ENCODE results near the gene ARID1B. TPM values are rescaled to one million over a fixed set of nuclear protein-coding genes. Genes with fewer than 3 reads are reported as not detected.

Gene ARID1B
- total and polyA plus RNA-seq, 9 donors, result 44.2 to 72.5 (median 63.5) TPM

GRCh38 chr6:156875062-156875461 lies 97.9 kb downstream of the ARID1B start:
- H3K4me3 ChIP-seq (ENCODE audit: low read length), result no peak overlapping the region
- H3K27ac ChIP-seq (ENCODE audit: low read length), result no peak overlapping the region
- no peak for DNase-seq
- no CpG with 5 or more reads among the region's 2 CpGs for WGBS (ENCODE audit: insufficient coverage)
- H3K27me3 ChIP-seq (ENCODE audit: control insufficient read depth, insufficient read depth, low read length), result no peaks in the 10 kb centered on the region
- peaks cover 3% of the 10 kb centered on the region for H3K36me3 ChIP-seq (ENCODE audit: control insufficient read depth, insufficient read depth, low read length)
- no peaks in the 10 kb centered on the region for H3K9me3 ChIP-seq (replicated peaks; ENCODE audit: control insufficient read depth, low read depth, low read length)
- H3K4me1 ChIP-seq (ENCODE audit: control insufficient read depth, insufficient read depth, low read length), result peaks cover 7% of the 10 kb centered on the region

GRCh38 chr6:156876302-156876701 lies 99.1 kb downstream of the ARID1B start:
- DNase-seq, result no peak
- Histone ChIP-seq H3K36me3 (ENCODE audit: control insufficient read depth, insufficient read depth, low read length) (peaks cover 3% of the 10 kb centered on the region), H3K4me1 (ENCODE audit: control insufficient read depth, insufficient read depth, low read length) (peaks cover 9% of the 10 kb centered on the region), H3K9me3 (replicated peaks; ENCODE audit: control insufficient read depth, low read depth, low read length) (no peaks in the 10 kb centered on the region), H3K27ac (ENCODE audit: low read length) (no peak overlapping the region), H3K4me3 (ENCODE audit: low read length) (no peak overlapping the region), H3K27me3 (ENCODE audit: control insufficient read depth, insufficient read depth, low read length) (no peaks in the 10 kb centered on the region)
- WGBS (ENCODE audit: insufficient coverage), result 86% methylated on average over 11 of the region's 11 CpGs

GRCh38 chr6:156877126-156877863 lies 100.1 kb downstream of the ARID1B start:
- DNase-seq, result no peak
- peaks cover 3% of the 10 kb centered on the region for H3K36me3 ChIP-seq (ENCODE audit: control insufficient read depth, insufficient read depth, low read length)
- H3K4me1 ChIP-seq (ENCODE audit: control insufficient read depth, insufficient read depth, low read length), result peaks cover 16% of the 10 kb centered on the region
- H3K9me3 ChIP-seq (replicated peaks; ENCODE audit: control insufficient read depth, low read depth, low read length), result no peaks in the 10 kb centered on the region
- WGBS (ENCODE audit: insufficient coverage), result 93% methylated on average over 5 of the region's 10 CpGs
- H3K27me3 ChIP-seq (ENCODE audit: control insufficient read depth, insufficient read depth, low read length), result no peaks in the 10 kb centered on the region
- no peak overlapping the region for H3K27ac ChIP-seq (ENCODE audit: low read length)
- no peak overlapping the region for H3K4me3 ChIP-seq (ENCODE audit: low read length)

- no peak for DNase-seq
- peaks cover 3% of the 10 kb centered on the region for H3K36me3 ChIP-seq (ENCODE audit: control insufficient read depth, insufficient read depth, low read length)
- H3K27me3 ChIP-seq (ENCODE audit: control insufficient read depth, insufficient read depth, low read length), result no peaks in the 10 kb centered on the region
- H3K4me1 ChIP-seq (ENCODE audit: control insufficient read depth, insufficient read depth, low read length), result peaks cover 21% of the 10 kb centered on the region
- H3K27ac ChIP-seq (ENCODE audit: low read length), result no peak overlapping the region
- WGBS (ENCODE audit: insufficient coverage), result 91% methylated on average over 4 of the region's 4 CpGs
- H3K4me3 ChIP-seq (ENCODE audit: low read length), result no peak overlapping the region
- H3K9me3 ChIP-seq (replicated peaks; ENCODE audit: control insufficient read depth, low read depth, low read length), result no peaks in the 10 kb centered on the region
Observed at GRCh38 chr6:156878681-156879080, 101.5 kb downstream of the ARID1B start.

GRCh38 chr6:156879186-156879585 lies 102.0 kb downstream of the ARID1B start:
- Histone ChIP-seq H3K27ac (ENCODE audit: low read length) (no peak overlapping the region), H3K9me3 (replicated peaks; ENCODE audit: control insufficient read depth, low read depth, low read length) (no peaks in the 10 kb centered on the region), H3K27me3 (ENCODE audit: control insufficient read depth, insufficient read depth, low read length) (no peaks in the 10 kb centered on the region), H3K4me3 (ENCODE audit: low read length) (no peak overlapping the region), H3K4me1 (ENCODE audit: control insufficient read depth, insufficient read depth, low read length) (peaks cover 21% of the 10 kb centered on the region), H3K36me3 (ENCODE audit: control insufficient read depth, insufficient read depth, low read length) (peaks cover 3% of the 10 kb centered on the region)
- DNase-seq, result no peak
- WGBS (ENCODE audit: insufficient coverage), result no CpG with 5 or more reads among the region's 4 CpGs

- peaks cover 21% of the 10 kb centered on the region for H3K4me1 ChIP-seq (ENCODE audit: control insufficient read depth, insufficient read depth, low read length)
- no peak overlapping the region for H3K4me3 ChIP-seq (ENCODE audit: low read length)
- 90% methylated on average over 2 of the region's 3 CpGs for WGBS (ENCODE audit: insufficient coverage)
- no peaks in the 10 kb centered on the region for H3K27me3 ChIP-seq (ENCODE audit: control insufficient read depth, insufficient read depth, low read length)
- H3K9me3 ChIP-seq (replicated peaks; ENCODE audit: control insufficient read depth, low read depth, low read length), result no peaks in the 10 kb centered on the region
- peaks cover 2% of the 10 kb centered on the region for H3K36me3 ChIP-seq (ENCODE audit: control insufficient read depth, insufficient read depth, low read length)
- no peak overlapping the region for H3K27ac ChIP-seq (ENCODE audit: low read length)
- no peak for DNase-seq
Observed at GRCh38 chr6:156879591-156879990, 102.4 kb downstream of the ARID1B start.

- no peak for DNase-seq
- no peaks in the 10 kb centered on the region for H3K27me3 ChIP-seq (ENCODE audit: control insufficient read depth, insufficient read depth, low read length)
- no peak overlapping the region for H3K27ac ChIP-seq (ENCODE audit: low read length)
- no peaks in the 10 kb centered on the region for H3K36me3 ChIP-seq (ENCODE audit: control insufficient read depth, insufficient read depth, low read length)
- H3K4me3 ChIP-seq (ENCODE audit: low read length), result no peak overlapping the region
- no peaks in the 10 kb centered on the region for H3K9me3 ChIP-seq (replicated peaks; ENCODE audit: control insufficient read depth, low read depth, low read length)
- peaks cover 21% of the 10 kb centered on the region for H3K4me1 ChIP-seq (ENCODE audit: control insufficient read depth, insufficient read depth, low read length)
- WGBS (ENCODE audit: insufficient coverage), result 63% methylated on average over 2 of the region's 3 CpGs
Observed at GRCh38 chr6:156880913-156881312, 103.7 kb downstream of the ARID1B start.

- H3K4me1 ChIP-seq (ENCODE audit: control insufficient read depth, insufficient read depth, low read length), result peaks cover 21% of the 10 kb centered on the region
- H3K27ac ChIP-seq (ENCODE audit: low read length), result no peak overlapping the region
- no peaks in the 10 kb centered on the region for H3K36me3 ChIP-seq (ENCODE audit: control insufficient read depth, insufficient read depth, low read length)
- WGBS (ENCODE audit: insufficient coverage), result 0% methylated on average over 1 of the region's 10 CpGs
- H3K9me3 ChIP-seq (replicated peaks; ENCODE audit: control insufficient read depth, low read depth, low read length), result no peaks in the 10 kb centered on the region
- no peak overlapping the region for H3K4me3 ChIP-seq (ENCODE audit: low read length)
- H3K27me3 ChIP-seq (ENCODE audit: control insufficient read depth, insufficient read depth, low read length), result no peaks in the 10 kb centered on the region
- peak; percentile 44 for DNase-seq
Observed at GRCh38 chr6:156881687-156882629, 104.8 kb downstream of the ARID1B start.

- Histone ChIP-seq H3K9me3 (replicated peaks; ENCODE audit: control insufficient read depth, low read depth, low read length) (no peaks in the 10 kb centered on the region), H3K27me3 (ENCODE audit: control insufficient read depth, insufficient read depth, low read length) (no peaks in the 10 kb centered on the region), H3K4me3 (ENCODE audit: low read length) (no peak overlapping the region), H3K27ac (ENCODE audit: low read length) (no peak overlapping the region), H3K36me3 (ENCODE audit: control insufficient read depth, insufficient read depth, low read length) (no peaks in the 10 kb centered on the region), H3K4me1 (ENCODE audit: control insufficient read depth, insufficient read depth, low read length) (peaks cover 18% of the 10 kb centered on the region)
- 64% methylated on average over 5 of the region's 14 CpGs for whole genome bisulfite sequencing (ENCODE audit: insufficient coverage)
- DNase-seq, result no peak
Observed at GRCh38 chr6:156883497-156884252, 106.5 kb downstream of the ARID1B start.

GRCh38 chr6:156884306-156884705 lies 107.1 kb downstream of the ARID1B start:
- 87% methylated on average over 4 of the region's 4 CpGs for WGBS (ENCODE audit: insufficient coverage)
- H3K9me3 ChIP-seq (replicated peaks; ENCODE audit: control insufficient read depth, low read depth, low read length), result no peaks in the 10 kb centered on the region
- DNase-seq, result no peak
- no peaks in the 10 kb centered on the region for H3K27me3 ChIP-seq (ENCODE audit: control insufficient read depth, insufficient read depth, low read length)
- H3K4me3 ChIP-seq (ENCODE audit: low read length), result no peak overlapping the region
- H3K4me1 ChIP-seq (ENCODE audit: control insufficient read depth, insufficient read depth, low read length), result peaks cover 17% of the 10 kb centered on the region
- H3K27ac ChIP-seq (ENCODE audit: low read length), result no peak overlapping the region
- no peaks in the 10 kb centered on the region for H3K36me3 ChIP-seq (ENCODE audit: control insufficient read depth, insufficient read depth, low read length)
